ENCODE measurements around the gene PADI2. TPM values are rescaled to one million over a fixed set of nuclear protein-coding genes. Genes with fewer than 3 reads are reported as not detected.

The PADI2 gene
- total RNA-seq, 1 donor from 2014 or later, result 0.28 TPM

DNA sequence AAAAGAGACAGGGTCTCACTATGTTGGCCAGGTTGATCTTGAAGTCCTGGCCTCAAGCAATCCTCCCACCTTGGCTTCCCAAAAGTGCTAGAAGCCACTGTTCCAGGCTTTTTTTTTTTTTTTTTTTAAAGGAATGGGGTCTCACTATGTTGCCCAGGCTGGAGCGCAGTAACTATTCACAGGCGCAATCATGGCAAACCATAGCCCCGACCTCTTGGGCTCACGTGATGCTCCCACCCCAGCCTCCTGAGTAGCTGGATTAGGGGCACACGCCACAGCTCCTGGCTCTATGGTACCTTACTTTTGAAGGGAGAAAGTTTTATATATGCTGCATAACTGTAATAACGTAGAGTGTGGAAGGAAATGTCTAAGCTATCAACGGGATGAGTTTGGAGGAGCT, 101.8 kb downstream of the PADI2 start:
- H3K36me3 Mint-ChIP-seq (ENCODE audit: low read depth, unreplicated experiment), result peaks cover 31% of the 10 kb centered on the region
- H3K4me3 Mint-ChIP-seq (ENCODE audit: unreplicated experiment), result no peak overlapping the region
- no peaks in the 10 kb centered on the region for H3K4me1 Mint-ChIP-seq (ENCODE audit: unreplicated experiment)
- no peak for DNase-seq (ENCODE audit: low spot score)
- peaks cover 10% of the 10 kb centered on the region for H3K27me3 Mint-ChIP-seq (ENCODE audit: unreplicated experiment)
- TF ChIP-seq, protein P1, sequence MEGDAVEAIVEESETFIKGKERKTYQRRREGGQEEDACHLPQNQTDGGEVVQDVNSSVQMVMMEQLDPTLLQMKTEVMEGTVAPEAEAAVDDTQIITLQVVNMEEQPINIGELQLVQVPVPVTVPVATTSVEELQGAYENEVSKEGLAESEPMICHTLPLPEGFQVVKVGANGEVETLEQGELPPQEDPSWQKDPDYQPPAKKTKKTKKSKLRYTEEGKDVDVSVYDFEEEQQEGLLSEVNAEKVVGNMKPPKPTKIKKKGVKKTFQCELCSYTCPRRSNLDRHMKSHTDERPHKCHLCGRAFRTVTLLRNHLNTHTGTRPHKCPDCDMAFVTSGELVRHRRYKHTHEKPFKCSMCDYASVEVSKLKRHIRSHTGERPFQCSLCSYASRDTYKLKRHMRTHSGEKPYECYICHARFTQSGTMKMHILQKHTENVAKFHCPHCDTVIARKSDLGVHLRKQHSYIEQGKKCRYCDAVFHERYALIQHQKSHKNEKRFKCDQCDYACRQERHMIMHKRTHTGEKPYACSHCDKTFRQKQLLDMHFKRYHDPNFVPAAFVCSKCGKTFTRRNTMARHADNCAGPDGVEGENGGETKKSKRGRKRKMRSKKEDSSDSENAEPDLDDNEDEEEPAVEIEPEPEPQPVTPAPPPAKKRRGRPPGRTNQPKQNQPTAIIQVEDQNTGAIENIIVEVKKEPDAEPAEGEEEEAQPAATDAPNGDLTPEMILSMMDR (IDR thresholded peaks at IDR 0.05; ENCODE audit: unreplicated experiment), result no peak
- H3K9me3 Mint-ChIP-seq (ENCODE audit: unreplicated experiment), result no peaks in the 10 kb centered on the region
- H3K27ac Mint-ChIP-seq (ENCODE audit: unreplicated experiment), result no peak overlapping the region

Other genes starting within 250 kb of the PADI2 start
- 3,428 TPM for gene RNU1-2, start 223.5 kb downstream of the PADI2 start, total RNA-seq (ENCODE audit: unreplicated experiment)
- 38.9 TPM for gene CROCC, start 197.5 kb downstream of the PADI2 start, total RNA-seq (ENCODE audit: unreplicated experiment)
- gene MFAP2, start 138.8 kb downstream of the PADI2 start, total RNA-seq (ENCODE audit: unreplicated experiment), result 154 TPM
- 55.6 TPM for gene ATP13A2, start 107.5 kb downstream of the PADI2 start, total RNA-seq (ENCODE audit: unreplicated experiment)
- 44.9 TPM for gene SDHB, start 65.4 kb downstream of the PADI2 start, total RNA-seq (ENCODE audit: unreplicated experiment)
- 0.08 TPM for gene PADI1, start 85.7 kb upstream of the PADI2 start, total RNA-seq (ENCODE audit: unreplicated experiment)
- gene PADI3, start 129.6 kb upstream of the PADI2 start, total RNA-seq (ENCODE audit: unreplicated experiment), result not detected
- gene PADI4, start 188.7 kb upstream of the PADI2 start, total RNA-seq (ENCODE audit: unreplicated experiment), result not detected